ENCODE results near the gene INHBB.
"Not testable (repeated sequence)": the region's sequence is repeated elsewhere in the genome, so short reads cannot be mapped to it uniquely, and the experiment has no call there.

Gene INHBB

GRCh38 chr2:120385355-120386127 is 39.6 kb downstream of the INHBB start:
- Histone ChIP-seq H3K4me1 (ENCODE audit: control insufficient read depth, insufficient read depth, low read length, poor library complexity, severe bottlenecking) (no peaks in the 10 kb centered on the region), H3K27me3 (replicated peaks; ENCODE audit: control insufficient read depth, insufficient read depth, low read length, poor library complexity, severe bottlenecking) (no peaks in the 10 kb centered on the region), H3K9me3 (ENCODE audit: control insufficient read depth, low read length) (no peaks in the 10 kb centered on the region), H3K36me3 (ENCODE audit: control insufficient read depth, insufficient read depth, low read length) (no peaks in the 10 kb centered on the region), H3K27ac (ENCODE audit: insufficient read depth, low read length, poor library complexity, severe bottlenecking) (no peak overlapping the region), H3K4me3 (ENCODE audit: insufficient read depth, low read depth, low read length, poor library complexity, severe bottlenecking) (no peak overlapping the region)
- no peak for DNase-seq

- H3K4me3 ChIP-seq (ENCODE audit: insufficient read depth, low read depth, low read length, poor library complexity, severe bottlenecking): no peak overlapping the region
- no peaks in the 10 kb centered on the region for H3K4me1 ChIP-seq (ENCODE audit: control insufficient read depth, insufficient read depth, low read length, poor library complexity, severe bottlenecking)
- H3K27me3 ChIP-seq (replicated peaks; ENCODE audit: control insufficient read depth, insufficient read depth, low read length, poor library complexity, severe bottlenecking): no peaks in the 10 kb centered on the region
- DNase-seq: no peak
- H3K9me3 ChIP-seq (ENCODE audit: control insufficient read depth, low read length): no peaks in the 10 kb centered on the region
- no peak overlapping the region for H3K27ac ChIP-seq (ENCODE audit: insufficient read depth, low read length, poor library complexity, severe bottlenecking)
- no peaks in the 10 kb centered on the region for H3K36me3 ChIP-seq (ENCODE audit: control insufficient read depth, insufficient read depth, low read length)
These were observed 42.5 kb downstream of the INHBB start for GRCh38 chr2:120388222-120389035.

- Histone ChIP-seq H3K9me3 (ENCODE audit: control insufficient read depth, low read length) (no peaks in the 10 kb centered on the region), H3K27ac (ENCODE audit: insufficient read depth, low read length, poor library complexity, severe bottlenecking) (no peak overlapping the region), H3K27me3 (replicated peaks; ENCODE audit: control insufficient read depth, insufficient read depth, low read length, poor library complexity, severe bottlenecking) (no peaks in the 10 kb centered on the region), H3K36me3 (ENCODE audit: control insufficient read depth, insufficient read depth, low read length) (no peaks in the 10 kb centered on the region), H3K4me1 (ENCODE audit: control insufficient read depth, insufficient read depth, low read length, poor library complexity, severe bottlenecking) (no peaks in the 10 kb centered on the region), H3K4me3 (ENCODE audit: insufficient read depth, low read depth, low read length, poor library complexity, severe bottlenecking) (no peak overlapping the region)
- DNase-seq: no peak
These were observed 43.1 kb downstream of the INHBB start for GRCh38 chr2:120389036-120389391.

GRCh38 chr2:120390381-120391055 is 44.6 kb downstream of the INHBB start:
- Histone ChIP-seq H3K27ac (ENCODE audit: insufficient read depth, low read length, poor library complexity, severe bottlenecking) (no peak overlapping the region), H3K36me3 (ENCODE audit: control insufficient read depth, insufficient read depth, low read length) (no peaks in the 10 kb centered on the region), H3K4me1 (ENCODE audit: control insufficient read depth, insufficient read depth, low read length, poor library complexity, severe bottlenecking) (no peaks in the 10 kb centered on the region), H3K9me3 (ENCODE audit: control insufficient read depth, low read length) (no peaks in the 10 kb centered on the region), H3K4me3 (ENCODE audit: insufficient read depth, low read depth, low read length, poor library complexity, severe bottlenecking) (no peak overlapping the region), H3K27me3 (replicated peaks; ENCODE audit: control insufficient read depth, insufficient read depth, low read length, poor library complexity, severe bottlenecking) (no peaks in the 10 kb centered on the region)
- no peak for DNase-seq

- H3K4me1 ChIP-seq (ENCODE audit: control insufficient read depth, insufficient read depth, low read length, poor library complexity, severe bottlenecking); H3K27ac ChIP-seq (ENCODE audit: insufficient read depth, low read length, poor library complexity, severe bottlenecking); DNase-seq; H3K9me3 ChIP-seq (ENCODE audit: control insufficient read depth, low read length); H3K4me3 ChIP-seq (ENCODE audit: insufficient read depth, low read depth, low read length, poor library complexity, severe bottlenecking); H3K27me3 ChIP-seq (replicated peaks; ENCODE audit: control insufficient read depth, insufficient read depth, low read length, poor library complexity, severe bottlenecking); H3K36me3 ChIP-seq (ENCODE audit: control insufficient read depth, insufficient read depth, low read length): not testable (repeated sequence)
These were observed 45.4 kb downstream of the INHBB start for GRCh38 chr2:120391382-120391781.

GRCh38 chr2:120391911-120392665 is 46.2 kb downstream of the INHBB start:
- Histone ChIP-seq H3K4me1 (ENCODE audit: control insufficient read depth, insufficient read depth, low read length, poor library complexity, severe bottlenecking) (no peaks in the 10 kb centered on the region), H3K4me3 (ENCODE audit: insufficient read depth, low read depth, low read length, poor library complexity, severe bottlenecking) (no peak overlapping the region), H3K27me3 (replicated peaks; ENCODE audit: control insufficient read depth, insufficient read depth, low read length, poor library complexity, severe bottlenecking) (no peaks in the 10 kb centered on the region), H3K27ac (ENCODE audit: insufficient read depth, low read length, poor library complexity, severe bottlenecking) (no peak overlapping the region), H3K9me3 (ENCODE audit: control insufficient read depth, low read length) (no peaks in the 10 kb centered on the region), H3K36me3 (ENCODE audit: control insufficient read depth, insufficient read depth, low read length) (no peaks in the 10 kb centered on the region)
- no peak for DNase-seq

GRCh38 chr2:120392923-120393322 is 47.0 kb downstream of the INHBB start:
- Histone ChIP-seq H3K27me3 (replicated peaks; ENCODE audit: control insufficient read depth, insufficient read depth, low read length, poor library complexity, severe bottlenecking) (no peaks in the 10 kb centered on the region), H3K9me3 (ENCODE audit: control insufficient read depth, low read length) (no peaks in the 10 kb centered on the region), H3K36me3 (ENCODE audit: control insufficient read depth, insufficient read depth, low read length) (no peaks in the 10 kb centered on the region), H3K4me3 (ENCODE audit: insufficient read depth, low read depth, low read length, poor library complexity, severe bottlenecking) (no peak overlapping the region), H3K27ac (ENCODE audit: insufficient read depth, low read length, poor library complexity, severe bottlenecking) (no peak overlapping the region), H3K4me1 (ENCODE audit: control insufficient read depth, insufficient read depth, low read length, poor library complexity, severe bottlenecking) (no peaks in the 10 kb centered on the region)
- no peak for DNase-seq

GRCh38 chr2:120393456-120393855 is 47.5 kb downstream of the INHBB start:
- DNase-seq: no peak
- H3K36me3 ChIP-seq (ENCODE audit: control insufficient read depth, insufficient read depth, low read length): no peaks in the 10 kb centered on the region
- no peaks in the 10 kb centered on the region for H3K9me3 ChIP-seq (ENCODE audit: control insufficient read depth, low read length)
- no peaks in the 10 kb centered on the region for H3K4me1 ChIP-seq (ENCODE audit: control insufficient read depth, insufficient read depth, low read length, poor library complexity, severe bottlenecking)
- no peaks in the 10 kb centered on the region for H3K27me3 ChIP-seq (replicated peaks; ENCODE audit: control insufficient read depth, insufficient read depth, low read length, poor library complexity, severe bottlenecking)
- no peak overlapping the region for H3K27ac ChIP-seq (ENCODE audit: insufficient read depth, low read length, poor library complexity, severe bottlenecking)
- H3K4me3 ChIP-seq (ENCODE audit: insufficient read depth, low read depth, low read length, poor library complexity, severe bottlenecking): no peak overlapping the region

GRCh38 chr2:120394764-120395163 is 48.8 kb downstream of the INHBB start:
- H3K36me3 ChIP-seq (ENCODE audit: control insufficient read depth, insufficient read depth, low read length): no peaks in the 10 kb centered on the region
- no peaks in the 10 kb centered on the region for H3K27me3 ChIP-seq (replicated peaks; ENCODE audit: control insufficient read depth, insufficient read depth, low read length, poor library complexity, severe bottlenecking)
- H3K27ac ChIP-seq (ENCODE audit: insufficient read depth, low read length, poor library complexity, severe bottlenecking): no peak overlapping the region
- H3K4me3 ChIP-seq (ENCODE audit: insufficient read depth, low read depth, low read length, poor library complexity, severe bottlenecking): no peak overlapping the region
- no peaks in the 10 kb centered on the region for H3K9me3 ChIP-seq (ENCODE audit: control insufficient read depth, low read length)
- no peak for DNase-seq
- H3K4me1 ChIP-seq (ENCODE audit: control insufficient read depth, insufficient read depth, low read length, poor library complexity, severe bottlenecking): no peaks in the 10 kb centered on the region

Data from effector memory CD4-positive, alpha-beta T cell (primary cell).